ENCODE results near the gene RINL.

- no peak for TF ChIP-seq CTCF (conservative IDR thresholded peaks at IDR 0.05; ENCODE audit: low read depth, low read length)
- TF ChIP-seq EZH2 (IDR thresholded peaks at IDR 0.05; ENCODE audit: borderline replicate concordance, low read depth, low read length, poor library complexity, severe bottlenecking): no peak
Observed at GRCh38 chr19:38892841-38893240, 14.8 kb upstream of the RINL start.

All from A673 (cell line).